ENCODE results near the gene FBXW2. TPM values are rescaled to one million over a fixed set of nuclear protein-coding genes. Genes with fewer than 3 reads are reported as not detected.

FBXW2 gene
- total RNA-seq, 1 donor from 2014 or later, result 84.7 TPM

DNA sequence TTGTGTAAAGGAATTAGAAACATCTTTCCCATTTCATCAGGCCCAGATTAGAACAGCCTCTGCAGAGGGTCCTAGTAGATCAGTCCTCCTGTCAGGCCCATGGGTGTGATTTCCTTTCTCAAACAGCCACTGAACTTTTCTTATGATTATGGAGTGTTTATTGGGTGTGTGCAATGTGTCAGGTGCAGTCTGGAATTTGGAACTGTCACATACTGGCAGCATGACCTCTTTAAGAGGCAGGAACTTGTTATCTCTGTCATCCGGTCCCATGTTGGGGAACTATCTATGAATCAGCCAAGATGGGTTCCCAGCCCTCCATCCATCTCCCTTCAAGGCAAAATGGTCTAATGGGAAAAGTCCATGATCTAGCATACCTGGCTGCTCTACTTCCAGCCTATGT, 67.3 kb downstream of the FBXW2 start:
- Mint-ChIP-seq H3K27me3 (ENCODE audit: unreplicated experiment) (no peaks in the 10 kb centered on the region), H3K4me3 (ENCODE audit: unreplicated experiment) (no peak overlapping the region), H3K4me1 (ENCODE audit: unreplicated experiment) (peaks cover 15% of the 10 kb centered on the region), H3K27ac (ENCODE audit: unreplicated experiment) (no peak overlapping the region), H3K36me3 (ENCODE audit: unreplicated experiment) (no peaks in the 10 kb centered on the region), H3K9me3 (ENCODE audit: unreplicated experiment) (no peaks in the 10 kb centered on the region)
- no peak for DNase-seq (ENCODE audit: extremely low spot score, unreplicated experiment)
- no peak for TF ChIP-seq CTCF (IDR thresholded peaks at IDR 0.05)

- TF ChIP-seq CTCF (IDR thresholded peaks at IDR 0.05), result no peak
- DNase-seq (ENCODE audit: extremely low spot score, unreplicated experiment), result no peak
- H3K4me3 Mint-ChIP-seq (ENCODE audit: unreplicated experiment), result no peak overlapping the region
- peaks cover 5% of the 10 kb centered on the region for H3K4me1 Mint-ChIP-seq (ENCODE audit: unreplicated experiment)
- H3K27me3 Mint-ChIP-seq (ENCODE audit: unreplicated experiment), result no peaks in the 10 kb centered on the region
- H3K9me3 Mint-ChIP-seq (ENCODE audit: unreplicated experiment), result no peaks in the 10 kb centered on the region
- no peaks in the 10 kb centered on the region for H3K36me3 Mint-ChIP-seq (ENCODE audit: unreplicated experiment)
- H3K27ac Mint-ChIP-seq (ENCODE audit: unreplicated experiment), result no peak overlapping the region
Measured at GRCh38 chr9:120724757-120725400, 68.3 kb downstream of the FBXW2 start.

- no peaks in the 10 kb centered on the region for H3K9me3 Mint-ChIP-seq (ENCODE audit: unreplicated experiment)
- no peaks in the 10 kb centered on the region for H3K4me1 Mint-ChIP-seq (ENCODE audit: unreplicated experiment)
- H3K27ac Mint-ChIP-seq (ENCODE audit: unreplicated experiment), result no peak overlapping the region
- no peak for TF ChIP-seq CTCF (IDR thresholded peaks at IDR 0.05)
- H3K4me3 Mint-ChIP-seq (ENCODE audit: unreplicated experiment), result no peak overlapping the region
- DNase-seq (ENCODE audit: extremely low spot score, unreplicated experiment), result no peak
- no peaks in the 10 kb centered on the region for H3K27me3 Mint-ChIP-seq (ENCODE audit: unreplicated experiment)
- no peaks in the 10 kb centered on the region for H3K36me3 Mint-ChIP-seq (ENCODE audit: unreplicated experiment)
Measured at GRCh38 chr9:120723565-120723964, 69.7 kb downstream of the FBXW2 start.

DNA sequence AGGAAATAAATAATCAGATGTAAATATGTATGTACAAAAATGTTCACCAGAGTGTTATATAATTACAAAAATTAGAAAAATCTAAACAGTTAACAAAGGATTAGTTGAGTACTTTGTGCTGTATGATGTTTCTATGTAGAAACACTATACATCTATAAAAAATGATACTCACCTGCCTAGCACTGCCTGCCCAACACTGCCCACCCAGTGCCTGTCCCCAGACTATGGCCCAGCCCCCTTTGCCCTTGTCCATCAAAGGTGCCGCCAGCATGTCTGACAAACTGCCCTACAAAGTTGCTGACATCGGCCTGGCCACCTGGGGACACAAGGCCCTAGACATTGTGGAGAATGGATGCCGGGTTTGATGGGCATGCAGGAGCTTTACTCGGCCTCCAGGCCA, 72.8 kb downstream of the FBXW2 start:
- Mint-ChIP-seq H3K4me3 (ENCODE audit: unreplicated experiment) (no peak overlapping the region), H3K36me3 (ENCODE audit: unreplicated experiment) (no peaks in the 10 kb centered on the region), H3K4me1 (ENCODE audit: unreplicated experiment) (peaks cover 6% of the 10 kb centered on the region), H3K27ac (ENCODE audit: unreplicated experiment) (no peak overlapping the region), H3K9me3 (ENCODE audit: unreplicated experiment) (no peaks in the 10 kb centered on the region), H3K27me3 (ENCODE audit: unreplicated experiment) (no peaks in the 10 kb centered on the region)
- DNase-seq (ENCODE audit: extremely low spot score, unreplicated experiment), result no peak
- TF ChIP-seq CTCF (IDR thresholded peaks at IDR 0.05), result no peak

DNA sequence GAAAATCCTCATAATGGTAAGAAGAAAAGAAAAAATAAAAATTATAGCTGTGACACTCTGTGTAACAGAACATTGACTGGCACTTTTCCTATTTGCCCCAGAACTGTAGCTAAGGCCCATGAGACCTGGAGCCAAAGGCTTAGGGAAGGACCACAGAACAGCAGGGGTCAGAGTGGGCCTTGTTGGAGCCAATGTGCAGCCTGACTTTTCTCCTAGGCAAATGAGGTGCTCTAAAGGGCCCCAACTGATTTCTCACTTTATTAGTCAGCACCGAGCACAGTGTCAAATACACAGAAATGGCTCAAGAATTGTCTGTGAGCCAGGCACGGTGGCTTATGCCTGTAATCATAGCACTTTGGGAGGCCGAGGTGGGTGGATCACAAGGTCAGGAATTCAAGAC, 74.9 kb downstream of the FBXW2 start:
- no peak for DNase-seq (ENCODE audit: extremely low spot score, unreplicated experiment)
- H3K27me3 Mint-ChIP-seq (ENCODE audit: unreplicated experiment), result no peaks in the 10 kb centered on the region

More for the DNA sequence above, 74.9 kb downstream of the FBXW2 start:
- Mint-ChIP-seq H3K4me3 (ENCODE audit: unreplicated experiment) (no peak overlapping the region), H3K9me3 (ENCODE audit: unreplicated experiment) (no peaks in the 10 kb centered on the region), H3K36me3 (ENCODE audit: unreplicated experiment) (no peaks in the 10 kb centered on the region), H3K27ac (ENCODE audit: unreplicated experiment) (no peak overlapping the region), H3K4me1 (ENCODE audit: unreplicated experiment) (peaks cover 11% of the 10 kb centered on the region)
- no peak for TF ChIP-seq CTCF (IDR thresholded peaks at IDR 0.05)
